ENCODE results near the gene AP2S1.
"Not testable (repeated sequence)": the region's sequence is repeated elsewhere in the genome, so short reads cannot be mapped to it uniquely, and the experiment has no call there.

AP2S1 gene

DNA sequence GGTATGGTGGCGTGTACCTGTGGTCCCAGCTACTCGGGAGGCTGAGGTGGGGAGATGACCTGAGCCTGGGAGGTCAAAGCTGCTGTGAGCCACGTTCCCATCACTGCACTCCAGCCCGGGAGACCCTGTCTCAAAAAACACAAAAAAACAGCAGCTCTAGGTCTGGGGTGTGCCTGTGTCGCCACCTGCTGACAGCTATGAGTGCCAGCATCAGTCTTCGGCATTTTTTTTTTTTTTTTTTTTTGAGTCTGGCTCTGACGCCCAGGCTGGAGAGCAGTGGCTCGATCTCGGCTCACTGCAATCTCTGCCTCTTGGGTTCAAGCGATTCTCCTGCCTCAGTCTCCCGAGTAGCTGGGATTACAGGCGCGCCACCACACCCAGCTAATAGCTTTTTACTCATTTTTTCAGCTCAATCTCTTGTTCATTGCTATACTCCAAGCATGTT, 10.1 kb downstream of the AP2S1 start:
- no peak for DNase-seq (ENCODE audit: low read depth)

GRCh38 chr19:46839752-46840497, 10.7 kb downstream of the AP2S1 start:
- no peak for DNase-seq (ENCODE audit: low read depth)

DNA sequence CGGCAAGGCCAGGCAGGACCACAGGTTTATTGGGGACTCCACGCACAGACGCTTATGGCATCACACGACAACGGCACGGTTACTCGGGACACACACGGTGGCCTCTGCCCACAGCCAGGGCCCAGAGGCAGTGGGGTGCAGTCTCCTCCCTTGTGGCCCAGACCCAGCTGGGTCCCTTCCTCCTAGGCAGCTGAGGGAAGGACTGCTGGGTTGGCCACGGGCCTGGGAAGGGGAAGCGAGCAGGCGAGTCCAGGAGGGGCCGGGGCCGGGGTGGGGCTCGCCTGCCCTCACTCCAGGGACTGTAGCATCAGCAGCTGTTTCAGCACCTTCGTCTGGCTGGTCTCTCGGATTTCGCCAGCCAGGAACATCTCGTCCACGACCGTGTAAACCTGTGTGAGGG, 12.5 kb downstream of the AP2S1 start:
- DNase-seq (ENCODE audit: low read depth) = no peak

DNA sequence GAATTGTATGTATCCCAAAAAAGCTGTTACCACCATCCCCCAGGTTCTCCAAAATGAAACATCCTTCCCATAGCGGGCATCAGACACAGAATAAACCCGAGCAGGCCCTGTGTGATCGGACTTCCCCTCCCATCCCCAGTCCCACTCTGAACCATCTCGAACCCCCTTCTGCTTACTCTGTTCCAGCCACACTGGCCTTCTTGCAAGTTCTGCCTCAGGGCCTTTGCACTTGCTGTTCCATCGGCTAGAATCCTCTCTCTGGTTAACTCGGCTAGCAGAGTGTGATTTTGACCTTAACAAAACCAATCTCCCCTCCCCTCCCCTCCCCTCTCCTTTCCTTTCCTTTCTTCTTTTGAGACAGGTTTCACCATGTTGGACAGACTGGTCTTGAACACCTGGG, 15.7 kb downstream of the AP2S1 start:
- DNase-seq (ENCODE audit: low read depth) = no peak

GRCh38 chr19:46834121-46834520, 16.5 kb downstream of the AP2S1 start:
- DNase-seq (ENCODE audit: low read depth) = no peak

GRCh38 chr19:46830864-46831263, 19.8 kb downstream of the AP2S1 start:
- no peak for DNase-seq (ENCODE audit: low read depth)

DNA sequence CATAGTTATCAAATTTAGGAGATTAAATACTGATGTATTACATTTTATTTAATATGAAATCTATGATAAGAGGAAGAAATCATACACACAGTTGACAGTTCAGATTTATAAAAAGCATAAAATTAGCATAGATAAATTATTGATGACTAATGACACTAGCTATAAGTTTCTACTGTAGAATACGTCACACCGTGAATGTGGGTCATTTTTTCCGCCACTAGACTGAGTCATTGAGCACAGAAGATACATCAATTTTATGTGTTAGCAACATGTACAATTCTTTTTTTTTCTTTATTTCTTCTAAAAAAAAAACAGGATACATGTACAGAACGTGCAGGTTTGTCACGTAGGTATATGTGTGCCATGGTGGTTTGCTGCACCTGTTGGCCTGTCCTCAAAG, 22.2 kb downstream of the AP2S1 start:
- DNase-seq (ENCODE audit: low read depth) = no peak

DNA sequence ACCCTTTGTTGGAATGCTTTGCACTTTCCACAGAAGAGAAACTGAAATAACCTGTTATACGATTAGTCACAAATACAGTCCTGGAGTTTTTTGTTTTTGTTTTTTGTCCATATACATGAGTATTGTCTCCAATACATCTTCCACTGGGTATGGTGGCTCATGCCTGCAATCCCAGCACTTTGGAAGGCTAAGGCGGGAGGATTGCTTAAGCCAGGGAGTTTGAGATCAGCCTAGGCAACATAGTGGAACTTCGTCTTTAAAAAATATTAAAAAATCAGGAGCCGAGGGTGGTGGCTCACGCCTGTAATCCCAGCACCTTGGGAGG, 25.0 kb downstream of the AP2S1 start:
- no peak for DNase-seq (ENCODE audit: low read depth)

DNA sequence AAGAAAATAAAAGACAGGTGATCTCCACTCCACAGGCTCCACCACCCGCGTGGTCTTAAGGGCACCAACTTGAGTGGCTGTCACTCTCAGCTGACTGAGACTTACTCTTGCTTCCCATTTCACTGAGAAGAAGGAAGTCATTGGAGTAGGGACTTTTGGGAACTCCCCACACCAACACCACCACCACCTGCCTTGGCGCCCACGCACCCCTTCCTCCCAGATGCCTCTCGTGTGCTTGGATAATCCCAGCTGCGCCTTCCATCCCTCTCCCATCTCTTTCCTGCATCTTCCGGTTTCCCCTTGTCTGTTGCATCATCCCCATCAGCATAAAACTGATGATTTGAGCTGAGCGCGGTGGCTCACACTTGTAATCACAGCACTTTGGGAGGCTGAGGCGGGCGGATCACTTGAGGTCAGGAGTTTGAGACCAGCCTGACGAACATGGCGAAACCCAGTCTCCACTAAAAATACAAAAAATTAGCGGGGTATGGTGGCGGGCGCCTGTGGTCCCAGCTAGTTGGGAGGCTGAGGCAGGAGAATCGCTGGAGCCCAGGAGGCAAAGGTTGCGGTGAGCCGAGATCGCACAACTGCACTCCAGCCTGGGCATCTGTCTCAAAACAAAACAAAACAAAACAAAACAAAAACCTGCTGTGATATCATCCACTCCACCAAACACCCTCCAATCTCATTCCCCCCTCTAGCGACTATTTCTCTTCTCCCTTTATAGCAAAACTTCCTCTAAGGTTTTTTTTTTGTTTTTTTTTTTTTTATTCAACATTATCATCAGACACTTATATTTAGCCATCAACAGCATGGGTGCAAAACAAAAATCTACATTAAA, 25.5 kb downstream of the AP2S1 start:
- no peak for DNase-seq (ENCODE audit: low read depth)

GRCh38 chr19:46823049-46823448, 27.6 kb downstream of the AP2S1 start:
- DNase-seq (ENCODE audit: low read depth) = no peak

GRCh38 chr19:46822410-46822787, 28.2 kb downstream of the AP2S1 start:
- DNase-seq (ENCODE audit: low read depth) = not testable (repeated sequence)

GRCh38 chr19:46821512-46822409, 28.9 kb downstream of the AP2S1 start:
- DNase-seq (ENCODE audit: low read depth) = no peak

DNA sequence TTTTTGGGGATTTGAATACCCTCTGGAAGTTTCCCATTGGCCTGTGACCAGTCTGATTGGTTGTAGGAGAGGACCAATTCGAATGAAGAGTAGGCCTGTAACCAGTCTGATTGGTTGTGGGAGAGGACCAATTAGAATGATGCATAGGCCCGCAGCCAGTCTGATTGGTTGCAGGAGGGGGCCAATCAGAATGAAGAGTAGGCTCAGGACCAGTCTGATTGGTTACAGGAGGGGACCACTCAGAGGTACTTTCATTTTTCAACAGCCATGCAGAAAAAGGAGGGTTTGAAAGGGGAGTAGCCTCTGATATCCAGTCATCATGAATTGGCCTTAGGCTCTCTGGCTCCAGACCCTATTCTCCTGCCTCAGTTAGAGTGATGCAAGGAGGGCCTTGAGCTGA, 31.8 kb downstream of the AP2S1 start:
- DNase-seq (ENCODE audit: low read depth) = no peak

GRCh38 chr19:46815833-46816627, 34.6 kb downstream of the AP2S1 start:
- DNase-seq (ENCODE audit: low read depth) = no peak

- DNase-seq (ENCODE audit: low read depth) = peak; percentile 23
These were observed 36.7 kb downstream of the AP2S1 start for GRCh38 chr19:46813839-46814358.

DNA sequence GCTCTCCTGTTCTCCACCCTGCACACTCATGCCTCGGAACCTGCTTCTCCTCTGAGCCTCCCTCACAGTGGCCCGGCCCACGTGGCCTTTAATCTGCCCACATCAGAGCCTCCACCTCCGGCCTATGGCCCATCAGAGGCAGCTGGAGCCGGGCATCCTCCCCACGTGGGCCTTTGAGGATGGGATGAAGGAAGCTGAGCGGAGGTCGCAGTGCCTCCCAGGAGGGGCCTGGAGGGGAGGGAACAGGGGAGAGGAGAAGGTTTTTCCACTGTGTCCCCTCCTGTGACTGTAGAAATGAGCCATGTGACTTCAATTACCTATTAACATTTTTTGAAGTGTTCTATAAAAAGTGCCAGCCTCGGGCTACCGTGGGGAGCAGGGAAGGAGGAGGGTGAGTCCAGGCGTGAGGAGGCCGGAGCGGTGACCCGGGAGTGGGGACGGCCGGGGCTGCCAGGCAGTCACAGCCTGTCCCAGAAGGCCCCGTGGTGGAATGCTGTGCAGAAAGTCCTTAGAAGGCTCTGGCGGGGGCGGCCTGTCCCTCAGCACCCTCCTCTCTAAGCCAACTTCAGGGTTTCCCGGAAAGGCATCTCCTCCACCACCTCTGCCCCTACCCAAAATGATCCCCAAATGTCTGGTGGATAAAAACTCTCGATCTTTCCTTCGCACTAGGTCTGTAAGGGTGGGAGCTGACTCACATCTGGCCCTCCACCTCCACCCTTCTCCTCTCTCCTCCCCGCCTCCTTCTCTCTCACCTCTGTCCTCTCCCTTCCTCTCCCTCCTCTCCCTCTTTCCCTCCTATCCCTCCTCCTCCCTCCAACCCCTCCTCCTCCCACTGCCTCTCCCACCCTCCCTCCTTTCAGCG, 37.4 kb downstream of the AP2S1 start:
- DNase-seq (ENCODE audit: low read depth) = no peak

DNA sequence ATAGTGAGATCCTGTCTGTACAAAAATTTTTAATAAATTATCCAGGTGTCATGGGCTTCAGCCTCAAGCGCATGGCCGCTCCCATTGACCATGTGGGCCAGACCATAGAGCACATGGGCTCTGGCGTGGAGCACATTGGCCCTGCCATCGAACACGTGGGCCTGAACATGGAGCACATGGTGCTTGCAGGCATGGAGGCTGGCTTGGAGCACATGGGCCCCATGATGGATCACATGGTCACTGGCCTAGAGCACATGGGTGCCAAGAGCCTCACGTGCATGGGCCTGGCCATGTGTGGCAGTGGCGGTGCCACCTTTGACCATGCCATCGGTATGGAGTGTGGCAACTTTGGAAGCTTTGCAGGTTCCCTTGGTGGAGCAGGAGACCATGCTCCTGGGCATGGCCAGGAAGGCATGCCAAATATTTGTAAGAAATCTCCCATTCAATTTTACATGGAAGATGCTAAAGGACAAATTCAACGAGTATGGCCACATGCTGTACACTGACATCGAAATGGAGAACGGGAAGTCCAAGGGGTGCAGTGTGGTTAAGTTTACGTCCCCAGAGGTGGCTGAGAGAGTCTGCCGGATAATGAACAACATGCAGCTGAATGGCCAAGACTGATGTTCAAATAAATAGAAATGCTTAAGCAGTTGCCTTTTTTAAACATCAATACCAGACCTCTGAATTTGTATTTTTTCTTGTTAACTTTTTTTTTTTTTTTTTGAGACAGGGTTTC, 40.9 kb downstream of the AP2S1 start:
- no peak for DNase-seq (ENCODE audit: low read depth)

- DNase-seq (ENCODE audit: low read depth) = no peak
These were observed 44.0 kb downstream of the AP2S1 start for GRCh38 chr19:46806656-46807055.

- DNase-seq (ENCODE audit: low read depth) = not testable (repeated sequence)
These were observed 46.2 kb downstream of the AP2S1 start for GRCh38 chr19:46804432-46804831.

DNA sequence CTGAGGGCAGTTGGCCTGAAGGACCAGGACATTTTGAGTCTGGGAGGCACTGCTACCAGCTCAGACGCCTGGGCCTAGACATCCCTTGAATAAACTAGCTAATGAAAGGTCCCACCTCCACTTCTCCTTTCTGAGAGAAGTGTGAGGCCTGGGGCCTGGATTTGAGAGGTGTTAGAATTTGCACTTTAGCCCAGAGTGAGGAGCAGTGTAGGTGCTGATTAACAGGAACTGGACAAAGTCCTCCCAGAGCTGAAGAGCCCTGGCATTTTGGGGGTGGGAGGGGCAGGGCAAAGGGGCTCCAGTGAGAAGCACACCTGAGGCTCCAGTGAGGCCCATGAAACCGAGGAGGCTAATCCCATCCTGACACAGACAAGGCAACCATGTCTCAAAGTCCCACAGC, 47.1 kb downstream of the AP2S1 start:
- DNase-seq (ENCODE audit: low read depth) = no peak

Measured in non-pigmented ciliary epithelial cell (primary cell).